ENCODE measurements around the gene TARDBP.
A peak's percentile ranks its signal among the peaks of the same experiment; 100 is the strongest.
"Not testable (repeated sequence)": the region's sequence is repeated elsewhere in the genome, so short reads cannot be mapped to it uniquely, and the experiment has no call there.

Gene TARDBP

GRCh38 chr1:11061652-11062365 is 49.4 kb downstream of the TARDBP start:
- no peak for DNase-seq

GRCh38 chr1:11062965-11063401 is 50.5 kb downstream of the TARDBP start:
- no peak for DNase-seq

GRCh38 chr1:11063937-11064537 is 51.6 kb downstream of the TARDBP start:
- not testable (repeated sequence) for DNase-seq

GRCh38 chr1:11064942-11065341 is 52.5 kb downstream of the TARDBP start:
- DNase-seq, result no peak

- no peak for DNase-seq
Measured at GRCh38 chr1:11065796-11066195, 53.3 kb downstream of the TARDBP start.

- DNase-seq, result no peak
Measured at GRCh38 chr1:11067716-11068599, 55.5 kb downstream of the TARDBP start.

GRCh38 chr1:11068600-11069473 is 56.4 kb downstream of the TARDBP start:
- DNase-seq, result no peak

- DNase-seq, result no peak
Measured at GRCh38 chr1:11070876-11071275, 58.4 kb downstream of the TARDBP start.

- DNase-seq, result peak; percentile 60
Measured at GRCh38 chr1:11071463-11072215, 59.2 kb downstream of the TARDBP start.

- peak; percentile 42 for DNase-seq
Measured at GRCh38 chr1:11072216-11072917, 59.9 kb downstream of the TARDBP start.

- DNase-seq, result not testable (repeated sequence)
Measured at GRCh38 chr1:11073398-11073797, 60.9 kb downstream of the TARDBP start.

Data from NCI-H1694 treated with DMSO at 0.1 percent for 48 hours (cell line).